Testis (tissue), 2 donors: Measurements from ENCODE around the gene EXO1.

Experiments
- CTCF ChIP-seq, 3 experiments: fragments of 450-650 bp in 2 of 3; fragments of 200-600 bp in 1 of 3; sonication (generic) in 1 of 3; IDR thresholded peaks; one replicate each; pipeline ENCODE4 v1.5.1; 2016 to 2019; ENCODE audit warnings: antibody characterized with exemption in 3 of 3, mild to moderate bottlenecking in 2 of 3, moderate library complexity in 1 of 3
- POLR2A ChIP-seq: fragments of 450-650 bp; IDR thresholded peaks from one replicate; pipeline ENCODE4 v1.6.1; 2017; ENCODE audit warnings: antibody characterized with exemption, mild to moderate bottlenecking, moderate library complexity

DNA sequence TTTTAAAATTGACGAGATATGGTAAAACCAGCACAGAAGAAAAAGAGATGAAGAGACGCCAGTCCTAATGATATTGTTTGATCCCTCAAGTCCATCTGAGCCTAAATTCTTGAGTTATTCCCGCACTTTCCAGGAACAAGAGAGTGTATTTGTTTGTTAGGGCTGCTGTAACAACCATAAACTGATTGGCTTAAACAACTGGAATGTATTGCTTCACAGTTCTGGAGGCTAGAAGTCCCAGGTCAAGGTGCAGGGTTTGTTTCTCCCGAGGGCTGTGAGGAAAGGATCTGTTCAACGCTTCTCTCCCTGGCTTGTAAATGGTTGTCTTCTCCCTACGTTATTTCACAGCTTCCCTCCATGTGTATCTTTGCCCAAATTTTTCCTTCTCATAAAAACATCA lies 7.8 kb upstream of the EXO1 start:
- TF ChIP-seq POLR2A (no peak), CTCF (IDR thresholded peaks at IDR 0.05) (no peak)
